Liver (tissue), 9 donors: Measurements from ENCODE around the gene STX11. TPM values are rescaled to one million over a fixed set of nuclear protein-coding genes. Genes with fewer than 3 reads are reported as not detected.

Experiments used
- DNase-seq: peaks from one replicate; pipeline ENCODE4 v3.0.0-alpha.2; 2017; ENCODE audit warnings: low spot score
- H3K27ac ChIP-seq, 2 donors: one replicate each; pipeline ENCODE4 v1.7.0; 2013; ENCODE audit warnings: inconsistent platforms in 2 of 2, low read length in 2 of 2, control low read depth in 1 of 2, low read depth in 1 of 2, mild to moderate bottlenecking in 1 of 2
- H3K27me3 ChIP-seq, 4 donors: one replicate each; pipeline versions ENCODE4 v1.6.1 to v1.7.0; 2013; ENCODE audit warnings: low read length in 3 of 4, inconsistent platforms in 1 of 4, mild to moderate bottlenecking in 1 of 4, moderate library complexity in 1 of 4; ENCODE audit not compliant: control insufficient read depth in 4 of 4, insufficient read depth in 4 of 4
- H3K36me3 ChIP-seq, 4 donors: one replicate each; pipeline versions ENCODE4 v1.6.1 to v1.7.0; 2013; ENCODE audit warnings: low read length in 3 of 4, mild to moderate bottlenecking in 3 of 4, low read depth in 1 of 4, moderate library complexity in 1 of 4; ENCODE audit not compliant: control insufficient read depth in 4 of 4, insufficient read depth in 3 of 4
- H3K4me1 ChIP-seq, 4 donors: one replicate each; pipeline versions ENCODE4 v1.6.1 to v1.7.0; 2013; ENCODE audit warnings: low read length in 3 of 4, mild to moderate bottlenecking in 3 of 4, moderate library complexity in 1 of 4; ENCODE audit not compliant: control insufficient read depth in 4 of 4, insufficient read depth in 4 of 4
- H3K4me3 ChIP-seq, 3 donors: one replicate each; pipeline versions ENCODE4 v1.6.1 to v1.7.0; 2013; ENCODE audit warnings: low read length in 3 of 3, control low read depth in 1 of 3, low read depth in 1 of 3, mild to moderate bottlenecking in 1 of 3
- H3K9ac ChIP-seq, 2 donors: one replicate each; pipeline ENCODE4 v1.7.0; 2013; ENCODE audit warnings: low read length in 2 of 2, mild to moderate bottlenecking in 2 of 2, moderate library complexity in 2 of 2, control low read depth in 1 of 2, low read depth in 1 of 2
- H3K9me3 ChIP-seq, 4 donors: one replicate each; pipeline versions ENCODE4 v1.6.1 to v1.7.0; 2013; ENCODE audit warnings: low read length in 3 of 4; ENCODE audit not compliant: control insufficient read depth in 4 of 4
- ATF3 ChIP-seq: IDR thresholded peaks from 2 replicates; pipeline ENCODE4 v1.6.1; 2016; ENCODE audit warnings: antibody characterized with exemption
- CTCF ChIP-seq: fragments of 150-350 bp; IDR thresholded peaks from 2 replicates; pipeline ENCODE4 v1.5.1; 2017; ENCODE audit warnings: improper control_type of control experiment, low read depth, low read length; ENCODE audit not compliant: missing input control
- EGR1 ChIP-seq, 2 donors: IDR thresholded peaks; 2 replicates each; pipeline ENCODE4 v1.6.1; 2016 to 2018; ENCODE audit warnings: antibody characterized with exemption in 2 of 2, low read depth in 2 of 2
- FOXA1 ChIP-seq: IDR thresholded peaks from 2 replicates; pipeline ENCODE4 v1.6.1; 2016; ENCODE audit warnings: antibody characterized with exemption
- FOXA2 ChIP-seq: IDR thresholded peaks from 2 replicates; pipeline ENCODE4 v1.6.1; 2016; ENCODE audit warnings: antibody characterized with exemption
- GABPA ChIP-seq, 2 donors: IDR thresholded peaks in 1 of 2; conservative IDR thresholded peaks in 1 of 2; 2 replicates each; pipeline ENCODE4 v1.6.1; 2016; ENCODE audit warnings: antibody characterized with exemption in 2 of 2, mild to moderate bottlenecking in 1 of 2, moderate library complexity in 1 of 2
- HNF4G ChIP-seq: IDR thresholded peaks from 2 replicates; pipeline ENCODE4 v1.6.1; 2016; ENCODE audit warnings: antibody characterized with exemption
- JUND ChIP-seq, 2 donors: IDR thresholded peaks; 2 replicates each; pipeline ENCODE4 v1.6.1; 2016; ENCODE audit warnings: antibody characterized with exemption in 2 of 2
- NR2F2 ChIP-seq: IDR thresholded peaks from 2 replicates; pipeline ENCODE4 v1.6.1; 2016; ENCODE audit warnings: antibody characterized with exemption
- RAD21 ChIP-seq, 2 donors: IDR thresholded peaks; 2 replicates each; pipeline ENCODE4 v1.6.1; 2016; ENCODE audit warnings: antibody characterized with exemption in 2 of 2, mild to moderate bottlenecking in 2 of 2
- RXRA ChIP-seq, 2 donors: IDR thresholded peaks; 2 replicates each; pipeline ENCODE4 v1.6.1; 2017 to 2018; ENCODE audit warnings: antibody characterized with exemption in 2 of 2, mild to moderate bottlenecking in 1 of 2
- SP1 ChIP-seq: IDR thresholded peaks from 2 replicates; pipeline ENCODE4 v1.6.1; 2018; ENCODE audit warnings: antibody characterized with exemption, mild to moderate bottlenecking
- TAF1 ChIP-seq: conservative IDR thresholded peaks from 2 replicates; pipeline ENCODE4 v1.6.1; 2016; ENCODE audit warnings: antibody characterized with exemption, mild to moderate bottlenecking
- YY1 ChIP-seq: IDR thresholded peaks from 2 replicates; pipeline ENCODE4 v1.6.1; 2016; ENCODE audit warnings: antibody characterized with exemption, mild to moderate bottlenecking
- WGBS: extraction: QIAGEN DNeasy Blood & Tissue Kit; methylation state at CpG from one replicate; pipeline ENCODE4 v1.1.7; 2013; 5-methylcytosine and 5-hydroxymethylcytosine counted together
- polyA plus RNA-seq, 2 donors: library from polyadenylated mRNA; stranded (reverse) in 1 of 2; unstranded in 1 of 2; fragments of 200-250 nt in 1 of 2; fragments of >200 nt in 1 of 2; fragmentation: Nextera tagmentation in 1 of 2; extraction: Ambion mirVana in 1 of 2; gene quantifications; one replicate each; pipeline versions ENCODE4 v1.2.1 to v1.2.3, GENCODE V29; 2013 to 2015
- total RNA-seq, 2 donors: library from RNA; depleted of rRNA; stranded (reverse); fragments of >200 nt; gene quantifications; one replicate each; pipeline ENCODE4 v1.2.3, GENCODE V29; 2014
- donor health status: healthy.
- donor health status: healthy.
- donor health status: healthy.
- donor health status: healthy.
- donor health status: healthy.

Gene STX11
- total and polyA plus RNA-seq, 4 donors: 1.3 to 4.9 (median 3.4) TPM

- Histone ChIP-seq H3K4me1 (no peaks in the 10 kb centered on the region), H3K9me3 (peaks cover 0 to 4% (median 1%) of the 10 kb centered on the region in 4 donors), H3K36me3 (peaks cover 0 to 3% (median 0%) of the 10 kb centered on the region in 4 donors), H3K27me3 (no peaks in the 10 kb centered on the region), H3K9ac (no peak overlapping the region), H3K4me3 (no peak overlapping the region), H3K27ac (no peak overlapping the region)
- DNase-seq: no peak
- no peak for TF ChIP-seq TAF1
- no peak for TF ChIP-seq FOXA2
- TF ChIP-seq HNF4G: no peak
- no peak for TF ChIP-seq GABPA (IDR thresholded peaks at IDR 0.05 in 1 of 2, conservative IDR thresholded peaks at IDR 0.05 in 1 of 2)
- TF ChIP-seq NR2F2: no peak
- no peak for TF ChIP-seq SP1
- TF ChIP-seq ATF3: no peak
- TF ChIP-seq YY1: no peak
These were observed 39.0 kb downstream of the STX11 start for GRCh38 chr6:144189351-144189750.

- TF ChIP-seq SP1: no peak
- TF ChIP-seq EGR1 (IDR thresholded peaks at IDR 0.05; ENCODE audit: low read depth in 2 of 2): no peak
- no peak for TF ChIP-seq FOXA1
- no peak for TF ChIP-seq ATF3
- TF ChIP-seq JUND (IDR thresholded peaks at IDR 0.05): no peak
- Histone ChIP-seq H3K4me3 (no peak overlapping the region), H3K4me1 (no peaks in the 10 kb centered on the region), H3K27ac (no peak overlapping the region), H3K9me3 (peaks cover 0 to 4% (median 1%) of the 10 kb centered on the region in 4 donors), H3K27me3 (no peaks in the 10 kb centered on the region), H3K9ac (no peak overlapping the region), H3K36me3 (peaks cover 0 to 3% (median 0%) of the 10 kb centered on the region in 4 donors)
- DNase-seq: no peak
- WGBS: 87% methylated on average over 3 of the region's 3 CpGs
These were observed 39.8 kb downstream of the STX11 start for GRCh38 chr6:144190080-144190479.

GRCh38 chr6:144190593-144190992, 40.3 kb downstream of the STX11 start:
- Histone ChIP-seq H3K4me3 (no peak overlapping the region), H3K27me3 (no peaks in the 10 kb centered on the region), H3K4me1 (no peaks in the 10 kb centered on the region), H3K36me3 (peaks cover 0 to 3% (median 0%) of the 10 kb centered on the region in 4 donors), H3K27ac (no peak overlapping the region), H3K9ac (no peak overlapping the region), H3K9me3 (peaks cover 0 to 4% (median 1%) of the 10 kb centered on the region in 4 donors)
- WGBS: 80% methylated on average over 2 of the region's 2 CpGs
- peak in 1 of 2 donors; percentile 14 for TF ChIP-seq RXRA (IDR thresholded peaks at IDR 0.05)
- no peak for TF ChIP-seq CTCF
- DNase-seq: no peak

- 93% methylated on average over 2 of the region's 2 CpGs for WGBS
- TF ChIP-seq TAF1: no peak
- no peak for TF ChIP-seq JUND (IDR thresholded peaks at IDR 0.05)
- TF ChIP-seq RAD21 (IDR thresholded peaks at IDR 0.05): no peak
- no peak for TF ChIP-seq CTCF
- TF ChIP-seq ATF3: no peak
- TF ChIP-seq FOXA2: no peak
- TF ChIP-seq FOXA1: no peak
- H3K4me1 ChIP-seq: no peaks in the 10 kb centered on the region
- no peak overlapping the region for H3K9ac ChIP-seq
- H3K9me3 ChIP-seq: no peaks in the 10 kb centered on the region
- no peak for DNase-seq
- no peak overlapping the region for H3K4me3 ChIP-seq
- H3K36me3 ChIP-seq: no peaks in the 10 kb centered on the region
- H3K27me3 ChIP-seq: no peaks in the 10 kb centered on the region
- H3K27ac ChIP-seq: no peak overlapping the region
These were observed 42.9 kb downstream of the STX11 start for GRCh38 chr6:144193181-144193580.
